Body of pancreas (tissue), 4 donors: ENCODE data around the gene MFSD12. TPM values are rescaled to one million over a fixed set of nuclear protein-coding genes. Genes with fewer than 3 reads are reported as not detected.

ENCODE experiments used
- ATAC-seq: fragments of 150-250 bp; one replicate; pipeline ENCODE4 v1.9.1; 2016
- DNase-seq, 4 donors: peaks; one replicate each; pipeline ENCODE4 v3.0.0-alpha.2; 2019
- H3K27ac ChIP-seq, 4 donors: fragments of 200-600 bp; sonication (generic); 1 replicate in 3 of 4; 2 replicates in 1 of 4; pipeline versions ENCODE4 v1.5.1 to v1.6.1; 2016 to 2019; ENCODE audit warnings: mild to moderate bottlenecking in 1 of 4, mixed read lengths in 1 of 4, moderate library complexity in 1 of 4
- H3K27me3 ChIP-seq, 2 donors: fragments of 200-600 bp; sonication (generic); one replicate each; pipeline ENCODE4 v1.6.0; 2016; ENCODE audit warnings: mild to moderate bottlenecking in 1 of 2
- H3K36me3 ChIP-seq, 2 donors: fragments of 200-600 bp; sonication (generic); replicated peaks in 1 of 2; 2 replicates each; pipeline ENCODE4 v1.5.1; 2016; ENCODE audit warnings: low read depth in 2 of 2; ENCODE audit not compliant: insufficient read depth in 1 of 2
- H3K4me1 ChIP-seq: fragments of 200-600 bp; sonication (generic); one replicate; pipeline ENCODE4 v1.6.0; 2016
- H3K4me3 ChIP-seq, 2 donors: fragments of 200-600 bp; sonication (generic); 1 replicate in 1 of 2; 2 replicates in 1 of 2; pipeline ENCODE4 v1.5.1; 2016 to 2019
- H3K9me3 ChIP-seq, 3 donors: fragments of 200-600 bp; sonication (generic); 1 replicate in 2 of 3; 2 replicates in 1 of 3; pipeline ENCODE4 v1.5.1; 2016
- POLR2A ChIP-seq, 3 donors: fragments of 450-650 bp; IDR thresholded peaks; one replicate each; pipeline ENCODE4 v1.6.1; 2016; ENCODE audit warnings: antibody characterized with exemption in 3 of 3, mild to moderate bottlenecking in 2 of 3
- WGBS, 2 donors: methylation state at CpG; one replicate each; pipeline ENCODE4 v1.1.5; 2017; 5-methylcytosine and 5-hydroxymethylcytosine counted together
- intact Hi-C: fragments of 100-400 bp; cut with DNase I; formaldehyde crosslinking; loops from one replicate; pipeline ENCODE4 v1.15.1; 2023
- total RNA-seq, 2 donors: library from RNA; depleted of rRNA; stranded (reverse); fragments of >200 nt; gene quantifications; one replicate each; pipeline ENCODE4 v1.1.0, GENCODE V29; 2016
- TF ChIP-seq, protein P1 (sequence below), 7 experiments: fragments of 450-650 bp in 4 of 7; fragments of 200-600 bp in 3 of 7; sonication (generic) in 3 of 7; IDR thresholded peaks; one replicate each; pipeline ENCODE4 v1.5.1; 2016 to 2019; ENCODE audit warnings: antibody characterized with exemption in 7 of 7

Gene MFSD12
- total RNA-seq, 2 donors from 2014 or later: 64.3 to 78.8 TPM

DNA sequence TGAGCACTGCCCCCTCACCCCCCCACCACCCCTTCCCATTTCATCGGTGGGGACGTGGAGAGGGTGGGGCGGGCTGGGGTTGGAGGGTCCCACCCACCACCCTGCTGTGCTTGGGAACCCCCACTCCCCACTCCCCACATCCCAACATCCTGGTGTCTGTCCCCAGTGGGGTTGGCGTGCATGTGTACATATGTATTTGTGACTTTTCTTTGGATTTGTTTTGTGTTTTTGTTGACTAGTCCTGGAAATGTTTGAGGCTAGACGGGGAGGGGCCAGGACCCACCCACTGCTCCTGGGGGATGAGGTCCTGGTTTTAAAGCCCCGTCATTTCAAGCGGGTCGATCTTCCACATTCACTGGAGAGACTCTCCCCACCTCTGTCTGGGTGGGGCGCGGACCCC, 21.4 kb downstream of the MFSD12 start:
- peaks cover 0 to 20% of the 10 kb centered on the region in 2 donors for H3K36me3 ChIP-seq
- TF ChIP-seq, protein P1, sequence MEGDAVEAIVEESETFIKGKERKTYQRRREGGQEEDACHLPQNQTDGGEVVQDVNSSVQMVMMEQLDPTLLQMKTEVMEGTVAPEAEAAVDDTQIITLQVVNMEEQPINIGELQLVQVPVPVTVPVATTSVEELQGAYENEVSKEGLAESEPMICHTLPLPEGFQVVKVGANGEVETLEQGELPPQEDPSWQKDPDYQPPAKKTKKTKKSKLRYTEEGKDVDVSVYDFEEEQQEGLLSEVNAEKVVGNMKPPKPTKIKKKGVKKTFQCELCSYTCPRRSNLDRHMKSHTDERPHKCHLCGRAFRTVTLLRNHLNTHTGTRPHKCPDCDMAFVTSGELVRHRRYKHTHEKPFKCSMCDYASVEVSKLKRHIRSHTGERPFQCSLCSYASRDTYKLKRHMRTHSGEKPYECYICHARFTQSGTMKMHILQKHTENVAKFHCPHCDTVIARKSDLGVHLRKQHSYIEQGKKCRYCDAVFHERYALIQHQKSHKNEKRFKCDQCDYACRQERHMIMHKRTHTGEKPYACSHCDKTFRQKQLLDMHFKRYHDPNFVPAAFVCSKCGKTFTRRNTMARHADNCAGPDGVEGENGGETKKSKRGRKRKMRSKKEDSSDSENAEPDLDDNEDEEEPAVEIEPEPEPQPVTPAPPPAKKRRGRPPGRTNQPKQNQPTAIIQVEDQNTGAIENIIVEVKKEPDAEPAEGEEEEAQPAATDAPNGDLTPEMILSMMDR (IDR thresholded peaks at IDR 0.05): no peak
- no peak for TF ChIP-seq POLR2A (IDR thresholded peaks at IDR 0.05)
- DNase-seq (no peak), ATAC-seq (no peak)
- no peaks in the 10 kb centered on the region for H3K27me3 ChIP-seq
- intact Hi-C loops: no loop called here
- no peak overlapping the region for H3K27ac ChIP-seq
- H3K4me1 ChIP-seq: no peaks in the 10 kb centered on the region
- H3K9me3 ChIP-seq: no peaks in the 10 kb centered on the region
- WGBS, 2 donors: 91 to 94% methylated on average over 7 to 8 of the region's 10 CpGs
- H3K4me3 ChIP-seq: no peak overlapping the region

DNA sequence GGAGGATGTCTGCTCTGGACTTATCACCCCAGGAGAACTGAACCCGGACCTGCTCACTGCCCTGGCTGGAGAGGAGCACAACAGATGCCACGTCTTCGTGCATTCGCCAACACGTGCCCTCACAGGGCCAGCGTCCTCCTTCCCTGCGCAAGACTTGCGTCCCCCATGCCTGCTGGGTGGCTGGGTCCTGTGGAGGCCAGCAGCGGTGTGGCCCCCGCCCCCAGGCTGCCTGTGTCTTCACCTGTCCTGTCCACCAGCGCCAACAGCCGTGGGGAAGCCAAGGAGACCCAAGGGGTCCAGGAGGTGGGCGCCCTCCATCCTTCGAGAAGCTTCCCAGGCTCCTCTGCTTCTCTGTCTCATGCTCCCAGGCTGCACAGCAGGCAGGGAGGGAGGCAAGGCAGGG, 21.8 kb downstream of the MFSD12 start:
- TF ChIP-seq, protein P1 (IDR thresholded peaks at IDR 0.05): no peak
- TF ChIP-seq POLR2A (IDR thresholded peaks at IDR 0.05): no peak
- Histone ChIP-seq H3K27ac (no peak overlapping the region), H3K27me3 (no peaks in the 10 kb centered on the region), H3K36me3 (peaks cover 0 to 20% of the 10 kb centered on the region in 2 donors), H3K4me3 (no peak overlapping the region), H3K4me1 (no peaks in the 10 kb centered on the region), H3K9me3 (no peaks in the 10 kb centered on the region)
- 87 to 98% methylated on average over 9 to 13 of the region's 14 CpGs for WGBS, 2 donors
- DNase-seq (no peak), ATAC-seq (no peak)
- intact Hi-C loops: no loop called here

DNA sequence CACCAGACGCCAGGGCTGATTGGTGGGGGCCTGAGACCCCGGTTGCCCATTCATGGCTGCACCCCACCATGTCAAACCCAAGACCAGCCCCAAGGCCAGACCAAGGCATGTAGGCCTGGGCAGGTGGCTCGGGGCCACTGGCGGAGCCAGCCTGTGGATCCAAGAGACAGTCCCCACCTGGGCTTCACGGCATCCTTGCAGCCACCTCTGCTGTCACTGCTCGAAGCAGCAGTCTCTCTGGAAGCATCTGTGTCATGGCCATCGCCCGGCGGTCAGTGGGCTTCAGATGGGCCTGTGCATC, 22.2 kb downstream of the MFSD12 start:
- H3K9me3 ChIP-seq: no peaks in the 10 kb centered on the region
- no peak overlapping the region for H3K27ac ChIP-seq
- TF ChIP-seq POLR2A (IDR thresholded peaks at IDR 0.05): no peak
- TF ChIP-seq, protein P1 (IDR thresholded peaks at IDR 0.05): no peak
- no peaks in the 10 kb centered on the region for H3K4me1 ChIP-seq
- no peak overlapping the region for H3K4me3 ChIP-seq
- no peaks in the 10 kb centered on the region for H3K27me3 ChIP-seq
- ATAC-seq: no peak
- DNase-seq: no peak
- 93 to 95% methylated on average over 6 to 7 of the region's 9 CpGs for WGBS, 2 donors
- peaks cover 0 to 20% of the 10 kb centered on the region in 2 donors for H3K36me3 ChIP-seq
- intact Hi-C loops: no loop called here

DNA sequence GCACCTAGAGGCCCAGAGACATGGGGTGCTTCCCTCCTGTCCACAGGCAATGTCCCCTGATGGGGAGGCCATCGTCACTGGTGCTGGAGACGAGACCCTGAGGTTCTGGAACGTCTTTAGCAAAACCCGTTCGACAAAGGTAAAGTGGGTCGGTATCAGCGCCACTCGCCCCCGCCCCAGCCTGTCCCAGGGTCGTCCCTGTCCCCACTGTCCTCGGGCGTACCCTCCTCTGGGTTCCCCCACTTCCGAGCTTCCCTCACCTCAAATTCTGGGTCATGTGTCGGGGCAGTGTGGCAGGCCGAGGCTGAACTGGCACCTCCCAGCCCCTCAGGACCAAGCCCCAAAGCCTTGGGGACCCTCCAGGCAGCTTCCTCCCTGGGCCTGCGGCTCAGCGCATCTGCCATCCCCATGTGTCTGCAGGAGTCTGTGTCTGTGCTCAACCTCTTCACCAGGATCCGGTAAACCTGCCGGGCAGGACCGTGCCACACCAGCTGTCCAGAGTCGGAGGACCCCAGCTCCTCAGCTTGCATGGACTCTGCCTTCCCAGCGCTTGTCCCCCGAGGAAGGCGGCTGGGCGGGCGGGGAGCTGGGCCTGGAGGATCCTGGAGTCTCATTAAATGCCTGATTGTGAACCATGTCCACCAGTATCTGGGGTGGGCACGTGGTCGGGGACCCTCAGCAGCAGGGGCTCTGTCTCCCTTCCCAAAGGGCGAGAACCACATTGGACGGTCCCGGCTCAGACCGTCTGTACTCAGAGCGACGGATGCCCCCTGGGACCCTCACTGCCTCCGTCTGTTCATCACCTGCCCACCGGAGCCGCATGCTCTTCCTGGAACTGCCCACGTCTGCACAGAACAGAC, 22.8 kb downstream of the MFSD12 start:
- H3K9me3 ChIP-seq: no peaks in the 10 kb centered on the region
- H3K36me3 ChIP-seq: peaks cover 0 to 20% of the 10 kb centered on the region in 2 donors
- ATAC-seq (no peak), DNase-seq (no peak)
- H3K27me3 ChIP-seq: no peaks in the 10 kb centered on the region
- no peak overlapping the region for H3K27ac ChIP-seq
- intact Hi-C loops: no loop called here
- WGBS, 2 donors: 92 to 96% methylated on average over 26 to 38 of the region's 38 CpGs
- TF ChIP-seq POLR2A (IDR thresholded peaks at IDR 0.05): no peak
- TF ChIP-seq, protein P1 (IDR thresholded peaks at IDR 0.05): no peak
- no peaks in the 10 kb centered on the region for H3K4me1 ChIP-seq
- H3K4me3 ChIP-seq: no peak overlapping the region
